ENCODE data around the gene SMAD6. TPM values are rescaled to one million over a fixed set of nuclear protein-coding genes. Genes with fewer than 3 reads are reported as not detected.

Gene SMAD6
- total and polyA plus RNA-seq, 9 of the 15 experiments (the other 6 are each of a cell fraction or from before 2014, with no cell fraction given): 0.10 to 15.5 (median 3.7) TPM

DNA sequence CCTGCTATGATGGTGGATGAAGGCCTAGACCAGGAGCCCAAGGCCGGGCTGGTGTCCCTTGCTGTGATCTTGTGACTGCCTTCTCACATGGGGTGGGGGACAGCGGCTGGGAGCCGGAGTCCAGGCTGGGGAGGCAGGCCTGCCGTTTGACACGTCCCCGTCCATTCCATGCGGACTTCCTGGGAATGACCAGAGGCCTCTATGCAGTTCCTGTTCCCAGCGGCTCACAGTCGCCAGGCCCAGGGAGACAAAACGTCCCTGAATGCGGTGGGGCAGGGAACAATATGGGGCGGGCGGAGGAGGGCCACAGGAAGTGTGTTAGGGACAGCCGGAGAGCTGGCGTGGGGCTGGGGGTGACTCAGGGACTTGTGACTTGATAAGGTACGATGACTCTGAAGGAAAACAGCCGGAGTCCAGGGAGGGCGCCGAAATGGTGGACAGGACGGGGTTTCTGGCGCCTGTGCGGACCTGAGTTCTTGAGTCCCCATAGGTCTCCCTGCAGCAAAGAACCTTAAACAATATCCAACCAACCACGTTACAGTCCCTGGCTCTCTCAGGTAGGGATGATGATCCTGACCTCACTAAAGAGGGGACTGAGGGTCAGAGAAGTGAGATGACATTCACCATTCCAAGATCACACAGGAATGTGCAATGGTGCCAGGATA lies 40.5 kb upstream of the SMAD6 start (continued):
- TF ChIP-seq ZBTB2 (IDR thresholded peaks at IDR 0.05) (peak; percentile 33; the same call in 1 of the 2 replicates), NFE2L1 (tag; IDR thresholded peaks at IDR 0.05; ENCODE audit: borderline replicate concordance, low read depth) (peak; percentile 10; the same call in 1 of the 2 replicates), ZNF766 (CRISPR knock-in tag; conservative IDR thresholded peaks at IDR 0.05) (peak; percentile 82; the same call in 1 of the 2 replicates), MEF2D (tag; conservative IDR thresholded peaks at IDR 0.05; ENCODE audit: low read depth) (peak; percentile 55), MLLT1 (IDR thresholded peaks at IDR 0.05) (no peak), TCF3 (CRISPR knock-in tag; IDR thresholded peaks at IDR 0.05) (no peak; the same call in 1 of the 2 replicates), CXXC5 (CRISPR knock-in tag; IDR thresholded peaks at IDR 0.05) (peak; percentile 80), NFIX (CRISPR knock-in tag; IDR thresholded peaks at IDR 0.05; ENCODE audit: low read depth) (no peak), ZNF707 (CRISPR knock-in tag; conservative IDR thresholded peaks at IDR 0.05) (0 out of 2 replicates have a peak, but pooled peaks have one; percentile 35), FOXP1 (CRISPR knock-in tag; IDR thresholded peaks at IDR 0.05) (0 out of 2 replicates have a peak, but pooled peaks have one; percentile 62), TRIM25 (IDR thresholded peaks at IDR 0.05; ENCODE audit: borderline replicate concordance) (no peak), BRD9 (IDR thresholded peaks at IDR 0.05; ENCODE audit: low read depth, partially characterized antibody) (peak; percentile 78)
- TF ChIP-seq, protein P1, sequence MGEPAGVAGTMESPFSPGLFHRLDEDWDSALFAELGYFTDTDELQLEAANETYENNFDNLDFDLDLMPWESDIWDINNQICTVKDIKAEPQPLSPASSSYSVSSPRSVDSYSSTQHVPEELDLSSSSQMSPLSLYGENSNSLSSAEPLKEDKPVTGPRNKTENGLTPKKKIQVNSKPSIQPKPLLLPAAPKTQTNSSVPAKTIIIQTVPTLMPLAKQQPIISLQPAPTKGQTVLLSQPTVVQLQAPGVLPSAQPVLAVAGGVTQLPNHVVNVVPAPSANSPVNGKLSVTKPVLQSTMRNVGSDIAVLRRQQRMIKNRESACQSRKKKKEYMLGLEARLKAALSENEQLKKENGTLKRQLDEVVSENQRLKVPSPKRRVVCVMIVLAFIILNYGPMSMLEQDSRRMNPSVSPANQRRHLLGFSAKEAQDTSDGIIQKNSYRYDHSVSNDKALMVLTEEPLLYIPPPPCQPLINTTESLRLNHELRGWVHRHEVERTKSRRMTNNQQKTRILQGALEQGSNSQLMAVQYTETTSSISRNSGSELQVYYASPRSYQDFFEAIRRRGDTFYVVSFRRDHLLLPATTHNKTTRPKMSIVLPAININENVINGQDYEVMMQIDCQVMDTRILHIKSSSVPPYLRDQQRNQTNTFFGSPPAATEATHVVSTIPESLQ (CRISPR knock-in tag; IDR thresholded peaks at IDR 0.05): no peak
- TF ChIP-seq, protein P2, sequence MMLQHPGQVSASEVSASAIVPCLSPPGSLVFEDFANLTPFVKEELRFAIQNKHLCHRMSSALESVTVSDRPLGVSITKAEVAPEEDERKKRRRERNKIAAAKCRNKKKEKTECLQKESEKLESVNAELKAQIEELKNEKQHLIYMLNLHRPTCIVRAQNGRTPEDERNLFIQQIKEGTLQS (IDR thresholded peaks at IDR 0.05): peak; percentile 92
- TF ChIP-seq, protein P2 (CRISPR knock-in tag; conservative IDR thresholded peaks at IDR 0.05): peak; percentile 41; the same call in 1 of the 2 replicates
- TF ChIP-seq, protein P3, sequence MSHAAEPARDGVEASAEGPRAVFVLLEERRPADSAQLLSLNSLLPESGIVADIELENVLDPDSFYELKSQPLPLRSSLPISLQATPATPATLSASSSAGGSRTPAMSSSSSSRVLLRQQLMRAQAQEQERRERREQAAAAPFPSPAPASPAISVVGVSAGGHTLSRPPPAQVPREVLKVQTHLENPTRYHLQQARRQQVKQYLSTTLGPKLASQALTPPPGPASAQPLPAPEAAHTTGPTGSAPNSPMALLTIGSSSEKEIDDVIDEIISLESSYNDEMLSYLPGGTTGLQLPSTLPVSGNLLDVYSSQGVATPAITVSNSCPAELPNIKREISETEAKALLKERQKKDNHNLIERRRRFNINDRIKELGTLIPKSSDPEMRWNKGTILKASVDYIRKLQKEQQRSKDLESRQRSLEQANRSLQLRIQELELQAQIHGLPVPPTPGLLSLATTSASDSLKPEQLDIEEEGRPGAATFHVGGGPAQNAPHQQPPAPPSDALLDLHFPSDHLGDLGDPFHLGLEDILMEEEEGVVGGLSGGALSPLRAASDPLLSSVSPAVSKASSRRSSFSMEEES (CRISPR knock-in tag; IDR thresholded peaks at IDR 0.05): peak; percentile 52

Data from K562 (cell line).